DMS53 treated with DMSO at 0.1 percent for 48 hours (cell line): ENCODE measurements around the gene STX2.
"Not testable (repeated sequence)": the region's sequence is repeated elsewhere in the genome, so short reads cannot be mapped to it uniquely, and the experiment has no call there.

Experiments used
- DNase-seq: peaks from one replicate; lab custom pipeline; 2025; ENCODE audit not compliant: unreplicated experiment; lab: John Stamatoyannopoulos, UW

STX2 gene

DNA sequence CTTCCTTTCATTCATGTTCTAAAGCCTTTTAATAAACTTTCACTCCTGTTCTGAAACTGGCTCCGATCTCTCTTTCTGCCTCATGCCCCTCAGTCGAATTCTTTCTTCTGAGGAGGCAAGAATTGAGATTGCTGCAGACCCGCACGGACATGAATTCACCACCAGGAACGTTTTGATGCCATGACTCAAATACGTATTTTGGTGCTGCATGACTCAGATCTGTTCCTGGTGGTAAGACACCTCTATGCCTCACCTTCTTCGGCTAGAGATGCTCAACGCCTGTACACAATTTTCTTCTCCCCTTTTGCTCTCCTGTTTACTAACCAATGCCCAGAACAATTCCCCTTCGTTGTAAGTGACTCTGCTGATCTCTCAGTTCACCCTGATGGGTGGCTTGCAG lies 70.9 kb downstream of the STX2 start:
- DNase-seq: no peak

- DNase-seq: no peak
These were observed 72.6 kb downstream of the STX2 start for GRCh38 chr12:130766470-130766869.

DNA sequence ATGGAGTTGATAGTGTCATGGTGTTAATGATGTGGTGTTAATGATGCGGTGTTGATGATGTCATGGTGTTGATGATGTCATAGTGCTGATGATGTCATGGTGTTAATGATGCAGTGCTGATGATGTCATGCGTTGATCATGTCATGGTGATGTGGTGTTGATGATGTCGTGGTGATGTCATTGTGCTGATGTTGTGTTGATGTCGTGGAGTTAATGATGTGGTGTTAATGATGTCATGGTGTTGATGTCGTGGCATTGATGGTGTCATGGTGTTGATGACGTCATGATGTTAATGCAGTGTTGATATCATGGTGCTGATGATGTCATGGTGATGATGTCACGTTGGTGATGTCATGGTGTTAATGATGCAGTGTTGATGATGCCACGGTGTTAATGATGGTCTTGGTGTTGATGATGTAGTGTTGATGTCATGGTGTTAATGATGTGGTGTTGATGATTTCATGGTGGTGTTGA lies 73.8 kb downstream of the STX2 start:
- no peak for DNase-seq

DNA sequence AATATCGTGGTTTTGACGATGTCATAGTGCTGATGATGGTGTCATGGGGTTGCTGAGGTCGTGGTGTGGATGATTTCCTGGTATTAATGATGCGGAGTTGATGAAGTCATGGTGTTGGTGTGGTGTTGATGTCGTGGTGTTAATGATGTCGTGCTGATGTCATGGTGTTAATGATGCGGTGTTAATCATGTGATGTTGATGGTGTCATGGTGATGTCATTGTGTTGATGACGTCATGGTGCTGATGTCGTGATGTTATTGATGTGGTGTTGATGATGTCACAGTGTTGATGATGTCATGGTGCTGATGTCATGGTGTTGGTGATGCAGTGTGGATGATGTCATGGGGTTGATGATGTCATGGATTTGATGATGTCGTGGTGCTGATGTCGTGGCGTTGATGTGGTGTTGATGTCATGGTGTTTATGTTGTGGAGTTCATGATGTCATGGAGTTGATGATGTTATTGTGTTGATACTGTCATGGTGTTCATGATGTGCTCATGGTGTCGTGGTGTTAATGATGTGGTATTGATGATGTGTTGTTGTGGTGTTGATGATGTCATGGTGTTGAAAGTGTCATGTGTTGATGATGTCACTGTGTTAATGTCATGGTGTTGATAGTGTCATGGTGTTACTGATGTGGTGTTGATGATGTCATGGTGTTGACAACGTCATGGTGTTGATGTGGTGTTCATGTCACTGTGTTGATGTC lies 74.4 kb downstream of the STX2 start:
- DNase-seq: no peak

- DNase-seq: no peak
These were observed 75.0 kb downstream of the STX2 start for GRCh38 chr12:130764073-130764472.

GRCh38 chr12:130762319-130762675 lies 76.8 kb downstream of the STX2 start:
- no peak for DNase-seq

GRCh38 chr12:130761537-130762318 lies 77.3 kb downstream of the STX2 start:
- peak; percentile 65 for DNase-seq

DNA sequence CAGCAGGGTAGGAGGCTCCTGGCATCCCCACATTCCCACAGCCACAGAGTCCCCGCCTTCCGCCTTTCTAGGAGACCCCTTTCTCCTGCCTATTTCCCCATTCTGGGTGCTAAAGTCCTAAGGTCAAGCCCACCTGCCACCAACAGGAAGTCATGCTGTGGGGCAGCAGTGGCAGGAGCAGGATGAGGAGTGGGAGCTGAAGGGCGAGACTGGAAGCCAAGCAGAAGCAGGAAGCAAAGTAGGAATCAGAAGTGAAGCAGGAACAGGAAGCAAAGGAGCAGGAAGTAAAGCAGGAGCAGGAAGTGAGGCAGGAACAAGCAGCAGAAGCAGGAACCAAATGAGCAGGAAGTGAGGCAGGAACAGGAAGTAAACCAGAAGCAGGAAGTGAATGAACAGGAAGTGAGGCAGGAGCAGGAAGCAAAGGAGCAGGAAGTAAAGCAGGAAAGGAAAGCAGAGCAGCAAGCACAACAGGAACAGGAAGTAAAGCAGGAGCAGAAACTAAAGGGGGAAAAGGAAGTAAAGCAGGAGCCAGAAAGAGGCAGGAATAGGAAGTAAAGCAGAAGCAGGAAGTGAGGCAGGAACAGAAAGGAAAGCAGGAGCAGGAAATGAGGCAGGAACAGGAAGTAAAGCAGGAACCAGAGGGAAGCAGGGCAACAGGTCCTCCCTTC lies 84.7 kb downstream of the STX2 start:
- DNase-seq: no peak

DNA sequence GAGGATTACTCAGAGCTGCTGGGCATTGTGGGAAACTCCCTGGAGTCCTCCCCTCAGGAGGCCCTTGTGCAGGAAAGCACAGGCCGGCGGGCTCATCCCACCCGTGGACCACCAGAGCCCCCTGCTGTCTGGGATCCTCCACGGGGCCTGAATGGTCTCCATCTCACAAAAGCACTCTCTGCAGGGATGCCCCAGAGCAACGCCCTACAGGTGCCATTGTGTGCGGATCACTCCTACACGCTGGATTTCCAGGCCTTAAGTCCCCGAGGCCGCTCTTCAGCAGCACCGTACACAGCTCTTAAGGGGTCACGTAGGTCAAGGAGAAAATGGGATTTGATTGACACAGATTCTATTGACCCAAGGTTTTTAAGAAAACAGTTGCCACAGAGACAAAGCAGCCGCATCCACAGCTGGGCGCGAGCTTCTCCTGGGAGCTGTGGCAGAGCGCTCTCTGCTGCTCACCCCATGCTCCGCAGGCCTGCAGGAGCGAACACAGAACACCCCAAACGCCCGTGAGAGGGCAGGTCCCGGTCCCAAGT lies 86.3 kb downstream of the STX2 start:
- DNase-seq: peak; percentile 31

GRCh38 chr12:130752037-130752436 lies 87.0 kb downstream of the STX2 start:
- DNase-seq: not testable (repeated sequence)

- no peak for DNase-seq
These were observed 90.3 kb downstream of the STX2 start for GRCh38 chr12:130748786-130749185.

DNA sequence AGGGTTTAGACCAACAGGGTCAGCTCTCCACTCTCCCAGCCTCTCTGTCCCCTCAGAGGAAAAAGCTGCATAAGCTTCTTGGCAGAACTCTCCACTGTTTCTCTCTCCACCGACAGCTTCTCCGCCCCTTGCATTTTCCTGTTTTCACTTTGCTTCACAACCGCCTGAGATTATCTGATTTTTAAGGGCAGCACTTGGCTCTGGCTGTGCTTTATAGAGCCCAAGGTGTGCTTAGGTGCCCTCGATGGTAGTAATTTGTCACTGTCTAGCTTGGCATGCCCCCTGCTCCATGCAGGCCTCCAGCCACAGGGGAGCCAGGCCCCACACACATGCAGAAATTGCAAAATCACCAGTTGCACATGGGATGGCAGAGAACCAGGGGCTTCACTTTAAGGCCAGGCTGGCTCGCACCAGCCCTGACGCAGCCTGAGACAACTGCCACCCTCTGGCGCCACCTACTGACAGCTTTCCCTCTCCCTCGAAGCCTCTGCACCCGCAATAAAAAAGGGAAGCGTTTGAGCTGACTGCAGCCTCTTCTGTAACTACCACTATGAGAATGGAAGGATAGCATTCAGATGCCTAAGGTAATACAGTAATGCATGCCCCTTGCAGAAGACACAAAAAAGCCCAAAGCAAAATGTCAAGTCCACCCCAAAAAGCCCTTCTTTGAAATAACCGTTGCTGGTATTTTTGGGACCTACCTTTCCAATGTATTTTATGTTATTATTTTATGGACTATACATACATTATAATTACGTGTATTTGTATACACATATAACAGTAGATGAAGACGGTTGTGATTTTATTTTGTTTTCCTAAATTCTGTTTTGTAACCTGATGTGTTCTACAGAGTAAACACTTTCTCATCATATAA lies 90.9 kb downstream of the STX2 start:
- peak; percentile 74 for DNase-seq

- no peak for DNase-seq
These were observed 92.5 kb downstream of the STX2 start for GRCh38 chr12:130746546-130746945.

DNA sequence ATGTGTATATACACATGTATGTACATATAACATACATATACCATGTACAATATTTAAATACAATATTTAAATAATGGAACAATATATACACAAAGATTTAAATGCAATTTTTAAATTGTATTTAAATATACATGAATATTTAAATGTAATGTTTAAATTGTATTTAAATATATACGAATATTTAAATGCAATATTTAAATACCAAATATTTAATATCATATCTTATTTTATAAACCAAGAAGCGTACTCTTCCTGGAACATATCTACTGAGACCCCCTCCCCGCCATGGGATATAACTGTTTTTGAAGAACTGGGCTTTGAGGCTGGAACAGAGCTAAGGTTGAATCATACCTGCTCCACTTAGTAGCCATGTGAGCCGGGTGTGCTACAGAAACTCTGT lies 93.1 kb downstream of the STX2 start:
- DNase-seq: no peak

DNA sequence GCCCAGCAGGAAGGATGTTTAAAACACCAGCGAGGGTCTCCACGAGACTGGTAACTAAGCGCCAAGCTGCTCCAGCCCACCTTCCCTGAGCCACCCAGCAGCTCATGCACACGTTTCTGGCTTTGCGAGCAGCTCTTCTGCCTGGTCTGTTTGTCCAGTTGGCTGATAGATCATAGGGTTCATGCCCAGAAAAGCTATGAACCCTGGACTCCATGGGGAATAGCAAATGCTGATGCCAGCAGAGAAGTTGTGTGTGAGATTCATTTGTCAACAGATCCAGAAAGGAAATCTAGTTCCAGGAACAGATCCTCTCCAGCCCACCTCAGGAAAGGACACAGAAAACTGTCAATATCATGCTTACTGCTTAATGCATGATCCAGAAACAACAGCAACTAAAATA lies 94.8 kb downstream of the STX2 start:
- no peak for DNase-seq

- no peak for DNase-seq
These were observed 95.4 kb downstream of the STX2 start for GRCh38 chr12:130743606-130744005.

GRCh38 chr12:130743176-130743575 lies 95.9 kb downstream of the STX2 start:
- DNase-seq: no peak

GRCh38 chr12:130742716-130743115 lies 96.3 kb downstream of the STX2 start:
- no peak for DNase-seq

DNA sequence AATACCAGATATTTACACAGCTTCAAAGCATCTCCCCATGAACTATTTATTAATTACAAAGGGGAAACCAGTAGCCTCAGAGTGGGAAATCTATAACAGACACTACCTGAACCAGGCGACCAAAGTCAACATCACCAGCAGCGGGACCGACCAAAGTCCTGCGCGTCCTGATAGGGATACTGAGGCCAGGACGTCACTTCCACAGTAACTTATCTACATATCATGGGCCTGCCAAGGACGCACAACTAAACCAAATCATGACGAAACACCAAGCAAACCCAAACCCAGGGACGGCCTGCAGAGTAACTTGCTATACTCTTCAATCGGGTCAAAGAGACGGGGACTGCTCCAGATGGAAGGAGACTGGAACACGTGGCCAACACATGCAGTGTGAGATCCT lies 96.9 kb downstream of the STX2 start:
- DNase-seq: no peak
